ENCODE measurements around the gene FANCC. TPM values are rescaled to one million over a fixed set of nuclear protein-coding genes. Genes with fewer than 3 reads are reported as not detected.

FANCC gene
- total RNA-seq, 3 donors from 2014 or later (not counting 1 experiment from before 2014, with no cell fraction given), result 9.9 to 18.9 (median 12.8) TPM

- ATAC-seq (no peak), DNase-seq (no peak)
- peaks cover 27% of the 10 kb centered on the region in 2 donors for H3K4me1 Mint-ChIP-seq
- TF ChIP-seq CTCF (IDR thresholded peaks at IDR 0.05), result no peak
- Histone ChIP-seq H3K4me1 (ENCODE audit: control insufficient read depth, insufficient read depth, low read length) (peaks cover 13% of the 10 kb centered on the region), H3K9me3 (ENCODE audit: control insufficient read depth, insufficient read depth, low read length) (no peaks in the 10 kb centered on the region), H3K36me3 (ENCODE audit: control insufficient read depth, insufficient read depth, low read length) (no peaks in the 10 kb centered on the region), H3K27me3 (ENCODE audit: control insufficient read depth, insufficient read depth, low read length) (no peaks in the 10 kb centered on the region), H3K27ac (ENCODE audit: low read length) (no peak overlapping the region), H3K4me3 (ENCODE audit: low read length) (no peak overlapping the region)
- no peaks in the 10 kb centered on the region for H3K36me3 Mint-ChIP-seq
- no peak overlapping the region for H3K4me3 Mint-ChIP-seq
- H3K9me3 Mint-ChIP-seq, result no peaks in the 10 kb centered on the region
- intact Hi-C loops (cut with micrococcal nuclease), result no loop called here
- H3K27ac Mint-ChIP-seq, result no peak overlapping the region
- no peaks in the 10 kb centered on the region for H3K27me3 Mint-ChIP-seq (ENCODE audit: low read depth in 2 of 2)
- 94% methylated on average over 8 of the region's 8 CpGs for WGBS (ENCODE audit: insufficient coverage)
Measured at GRCh38 chr9:95193067-95193466, 124.4 kb downstream of the FANCC start.

- no peak overlapping the region for H3K27ac ChIP-seq (ENCODE audit: low read length)
- H3K27me3 ChIP-seq (ENCODE audit: control insufficient read depth, insufficient read depth, low read length), result no peaks in the 10 kb centered on the region
- H3K4me1 ChIP-seq (ENCODE audit: control insufficient read depth, insufficient read depth, low read length), result peaks cover 15% of the 10 kb centered on the region
- ATAC-seq (no peak), DNase-seq (no peak)
- H3K4me3 ChIP-seq (ENCODE audit: low read length), result no peak overlapping the region
- no peaks in the 10 kb centered on the region for H3K36me3 ChIP-seq (ENCODE audit: control insufficient read depth, insufficient read depth, low read length)
- no peaks in the 10 kb centered on the region for H3K9me3 ChIP-seq (ENCODE audit: control insufficient read depth, insufficient read depth, low read length)
- Mint-ChIP-seq H3K9me3 (no peaks in the 10 kb centered on the region), H3K27ac (no peak overlapping the region), H3K4me3 (no peak overlapping the region), H3K27me3 (ENCODE audit: low read depth in 2 of 2) (no peaks in the 10 kb centered on the region), H3K4me1 (peaks cover 29% of the 10 kb centered on the region in 2 donors), H3K36me3 (no peaks in the 10 kb centered on the region)
- intact Hi-C loops (cut with micrococcal nuclease), result no loop called here
- WGBS (ENCODE audit: insufficient coverage), result 60% methylated on average over 1 of the region's 1 CpG
- no peak for TF ChIP-seq CTCF (IDR thresholded peaks at IDR 0.05)
Measured at GRCh38 chr9:95192631-95193030, 124.9 kb downstream of the FANCC start.

GRCh38 chr9:95190413-95190812 is 127.1 kb downstream of the FANCC start:
- no peaks in the 10 kb centered on the region for H3K27me3 Mint-ChIP-seq (ENCODE audit: low read depth in 2 of 2)
- Histone ChIP-seq H3K9me3 (ENCODE audit: control insufficient read depth, insufficient read depth, low read length) (no peaks in the 10 kb centered on the region), H3K4me3 (ENCODE audit: low read length) (no peak overlapping the region), H3K4me1 (ENCODE audit: control insufficient read depth, insufficient read depth, low read length) (peaks cover 15% of the 10 kb centered on the region), H3K36me3 (ENCODE audit: control insufficient read depth, insufficient read depth, low read length) (no peaks in the 10 kb centered on the region), H3K27ac (ENCODE audit: low read length) (no peak overlapping the region), H3K27me3 (ENCODE audit: control insufficient read depth, insufficient read depth, low read length) (no peaks in the 10 kb centered on the region)
- H3K27ac Mint-ChIP-seq, result peak overlapping the region; percentile 58 to 70
- H3K4me1 Mint-ChIP-seq, result peaks cover 35 to 38% of the 10 kb centered on the region in 2 donors
- intact Hi-C loops (cut with micrococcal nuclease), result no loop called here
- no peak for TF ChIP-seq CTCF (IDR thresholded peaks at IDR 0.05)
- 92% methylated on average over 4 of the region's 4 CpGs for WGBS (ENCODE audit: insufficient coverage)
- no peaks in the 10 kb centered on the region for H3K9me3 Mint-ChIP-seq
- H3K36me3 Mint-ChIP-seq, result no peaks in the 10 kb centered on the region
- H3K4me3 Mint-ChIP-seq, result peak overlapping the region; percentile 73
- DNase-seq (no peak), ATAC-seq (no peak)

Measured in natural killer cell (primary cell).